ENCODE data around the gene HLF.

HLF gene

GRCh38 chr17:55291114-55291507, 26.4 kb downstream of the HLF start:
- no peaks in the 10 kb centered on the region for H3K9me3 ChIP-seq (ENCODE audit: control insufficient read depth, insufficient read depth, low read length)
- no CpG with 5 or more reads among the region's 1 CpG for WGBS (ENCODE audit: insufficient coverage, insufficient read length)
- no peak for DNase-seq (ENCODE audit: low read depth, low spot score)
- H3K27me3 ChIP-seq (ENCODE audit: control insufficient read depth, insufficient read depth, low read length) = no peaks in the 10 kb centered on the region
- H3K4me1 ChIP-seq (ENCODE audit: control insufficient read depth, insufficient read depth, low read length) = no peaks in the 10 kb centered on the region
- H3K36me3 ChIP-seq (ENCODE audit: control insufficient read depth, insufficient read depth, low read length) = no peaks in the 10 kb centered on the region
- H3K4me3 ChIP-seq (ENCODE audit: low read length) = no peak overlapping the region
- H3K27ac ChIP-seq (ENCODE audit: low read length) = no peak overlapping the region

- no peaks in the 10 kb centered on the region for H3K9me3 ChIP-seq (ENCODE audit: control insufficient read depth, insufficient read depth, low read length)
- no peak overlapping the region for H3K4me3 ChIP-seq (ENCODE audit: low read length)
- no peak overlapping the region for H3K27ac ChIP-seq (ENCODE audit: low read length)
- H3K36me3 ChIP-seq (ENCODE audit: control insufficient read depth, insufficient read depth, low read length) = no peaks in the 10 kb centered on the region
- no peak for DNase-seq (ENCODE audit: low read depth, low spot score)
- WGBS (ENCODE audit: insufficient coverage, insufficient read length) = no CpG with 5 or more reads among the region's 5 CpGs
- no peaks in the 10 kb centered on the region for H3K4me1 ChIP-seq (ENCODE audit: control insufficient read depth, insufficient read depth, low read length)
- no peaks in the 10 kb centered on the region for H3K27me3 ChIP-seq (ENCODE audit: control insufficient read depth, insufficient read depth, low read length)
Observed at GRCh38 chr17:55292094-55292493, 27.3 kb downstream of the HLF start.

- Histone ChIP-seq H3K27me3 (ENCODE audit: control insufficient read depth, insufficient read depth, low read length) (no peaks in the 10 kb centered on the region), H3K9me3 (ENCODE audit: control insufficient read depth, insufficient read depth, low read length) (no peaks in the 10 kb centered on the region), H3K27ac (ENCODE audit: low read length) (no peak overlapping the region), H3K36me3 (ENCODE audit: control insufficient read depth, insufficient read depth, low read length) (no peaks in the 10 kb centered on the region), H3K4me1 (ENCODE audit: control insufficient read depth, insufficient read depth, low read length) (no peaks in the 10 kb centered on the region), H3K4me3 (ENCODE audit: low read length) (no peak overlapping the region)
- DNase-seq (ENCODE audit: low read depth, low spot score) = no peak
- no CpG with 5 or more reads among the region's 13 CpGs for WGBS (ENCODE audit: insufficient coverage, insufficient read length)
Observed at GRCh38 chr17:55294042-55294751, 29.4 kb downstream of the HLF start.

GRCh38 chr17:55295411-55296170, 30.8 kb downstream of the HLF start:
- Histone ChIP-seq H3K27ac (ENCODE audit: low read length) (no peak overlapping the region), H3K4me3 (ENCODE audit: low read length) (no peak overlapping the region), H3K4me1 (ENCODE audit: control insufficient read depth, insufficient read depth, low read length) (no peaks in the 10 kb centered on the region), H3K9me3 (ENCODE audit: control insufficient read depth, insufficient read depth, low read length) (no peaks in the 10 kb centered on the region), H3K36me3 (ENCODE audit: control insufficient read depth, insufficient read depth, low read length) (no peaks in the 10 kb centered on the region), H3K27me3 (ENCODE audit: control insufficient read depth, insufficient read depth, low read length) (no peaks in the 10 kb centered on the region)
- peak; percentile 74 for DNase-seq (ENCODE audit: low read depth, low spot score)
- no CpG with 5 or more reads among the region's 10 CpGs for WGBS (ENCODE audit: insufficient coverage, insufficient read length)

- DNase-seq (ENCODE audit: low read depth, low spot score) = no peak
- H3K9me3 ChIP-seq (ENCODE audit: control insufficient read depth, insufficient read depth, low read length) = no peaks in the 10 kb centered on the region
- no peaks in the 10 kb centered on the region for H3K36me3 ChIP-seq (ENCODE audit: control insufficient read depth, insufficient read depth, low read length)
- WGBS (ENCODE audit: insufficient coverage, insufficient read length) = no CpG with 5 or more reads among the region's 6 CpGs
- H3K27me3 ChIP-seq (ENCODE audit: control insufficient read depth, insufficient read depth, low read length) = no peaks in the 10 kb centered on the region
- no peak overlapping the region for H3K4me3 ChIP-seq (ENCODE audit: low read length)
- H3K27ac ChIP-seq (ENCODE audit: low read length) = no peak overlapping the region
- H3K4me1 ChIP-seq (ENCODE audit: control insufficient read depth, insufficient read depth, low read length) = no peaks in the 10 kb centered on the region
Observed at GRCh38 chr17:55296171-55296695, 31.5 kb downstream of the HLF start.

- H3K27me3 ChIP-seq (ENCODE audit: control insufficient read depth, insufficient read depth, low read length) = no peaks in the 10 kb centered on the region
Observed at GRCh38 chr17:55296699-55297098, 31.9 kb downstream of the HLF start.

GRCh38 chr17:55298111-55298730, 33.5 kb downstream of the HLF start:
- H3K4me1 ChIP-seq (ENCODE audit: control insufficient read depth, insufficient read depth, low read length) = no peaks in the 10 kb centered on the region
- WGBS (ENCODE audit: insufficient coverage, insufficient read length) = no CpG with 5 or more reads among the region's 3 CpGs

More at GRCh38 chr17:55296699-55297098, 31.9 kb downstream of the HLF start:
- Histone ChIP-seq H3K4me1 (ENCODE audit: control insufficient read depth, insufficient read depth, low read length) (no peaks in the 10 kb centered on the region), H3K4me3 (ENCODE audit: low read length) (no peak overlapping the region), H3K9me3 (ENCODE audit: control insufficient read depth, insufficient read depth, low read length) (no peaks in the 10 kb centered on the region), H3K36me3 (ENCODE audit: control insufficient read depth, insufficient read depth, low read length) (no peaks in the 10 kb centered on the region), H3K27ac (ENCODE audit: low read length) (no peak overlapping the region)
- DNase-seq (ENCODE audit: low read depth, low spot score) = no peak
- WGBS (ENCODE audit: insufficient coverage, insufficient read length) = no CpG with 5 or more reads among the region's 1 CpG

GRCh38 chr17:55299162-55299838, 34.5 kb downstream of the HLF start:
- Histone ChIP-seq H3K36me3 (ENCODE audit: control insufficient read depth, insufficient read depth, low read length) (no peaks in the 10 kb centered on the region), H3K27ac (ENCODE audit: low read length) (no peak overlapping the region)

More at GRCh38 chr17:55298111-55298730, 33.5 kb downstream of the HLF start:
- Histone ChIP-seq H3K36me3 (ENCODE audit: control insufficient read depth, insufficient read depth, low read length) (no peaks in the 10 kb centered on the region), H3K27me3 (ENCODE audit: control insufficient read depth, insufficient read depth, low read length) (no peaks in the 10 kb centered on the region), H3K4me3 (ENCODE audit: low read length) (no peak overlapping the region), H3K27ac (ENCODE audit: low read length) (no peak overlapping the region), H3K9me3 (ENCODE audit: control insufficient read depth, insufficient read depth, low read length) (no peaks in the 10 kb centered on the region)
- DNase-seq (ENCODE audit: low read depth, low spot score) = no peak

GRCh38 chr17:55299890-55300289, 35.1 kb downstream of the HLF start:
- Histone ChIP-seq H3K4me1 (ENCODE audit: control insufficient read depth, insufficient read depth, low read length) (no peaks in the 10 kb centered on the region), H3K4me3 (ENCODE audit: low read length) (no peak overlapping the region), H3K27ac (ENCODE audit: low read length) (no peak overlapping the region), H3K9me3 (ENCODE audit: control insufficient read depth, insufficient read depth, low read length) (no peaks in the 10 kb centered on the region), H3K36me3 (ENCODE audit: control insufficient read depth, insufficient read depth, low read length) (no peaks in the 10 kb centered on the region), H3K27me3 (ENCODE audit: control insufficient read depth, insufficient read depth, low read length) (no peaks in the 10 kb centered on the region)
- no peak for DNase-seq (ENCODE audit: low read depth, low spot score)
- no CpG with 5 or more reads among the region's 4 CpGs for WGBS (ENCODE audit: insufficient coverage, insufficient read length)

More at GRCh38 chr17:55299162-55299838, 34.5 kb downstream of the HLF start:
- no peaks in the 10 kb centered on the region for H3K4me1 ChIP-seq (ENCODE audit: control insufficient read depth, insufficient read depth, low read length)
- WGBS (ENCODE audit: insufficient coverage, insufficient read length) = no CpG with 5 or more reads among the region's 10 CpGs
- no peak for DNase-seq (ENCODE audit: low read depth, low spot score)
- H3K9me3 ChIP-seq (ENCODE audit: control insufficient read depth, insufficient read depth, low read length) = no peaks in the 10 kb centered on the region
- H3K27me3 ChIP-seq (ENCODE audit: control insufficient read depth, insufficient read depth, low read length) = no peaks in the 10 kb centered on the region
- H3K4me3 ChIP-seq (ENCODE audit: low read length) = no peak overlapping the region
